H1 (cell line): Measurements from ENCODE around the gene TMEM232. TPM values are rescaled to one million over a fixed set of nuclear protein-coding genes. Genes with fewer than 3 reads are reported as not detected.

Experiments used
- BCL11A ChIP-seq, 2 experiments: IDR thresholded peaks; one replicate each; pipeline ENCODE4 v1.6.1; 2011; ENCODE audit warnings: low read depth in 2 of 2, low read length in 2 of 2, mild to moderate bottlenecking in 2 of 2
- GABPA ChIP-seq: IDR thresholded peaks from 2 replicates; pipeline ENCODE4 v1.6.1; 2011; ENCODE audit warnings: mild to moderate bottlenecking, low read length, moderate library complexity, borderline replicate concordance; ENCODE audit not compliant: insufficient read depth
- KDM1A ChIP-seq: fragments of 200-600, 300-600 bp; sonication (generic); IDR thresholded peaks from 2 replicates; pipeline ENCODE4 v1.7.1; 2016; ENCODE audit warnings: mild to moderate bottlenecking, low read length, borderline replicate concordance
- RXRA ChIP-seq: IDR thresholded peaks from 2 replicates; pipeline ENCODE4 v1.6.1; 2011; ENCODE audit warnings: low read depth, mild to moderate bottlenecking, low read length, moderate library complexity; ENCODE audit not compliant: insufficient read depth
- SIN3A ChIP-seq, 2 experiments: IDR thresholded peaks in 1 of 2; conservative IDR thresholded peaks in 1 of 2; 2 replicates each; pipeline ENCODE4 v1.6.1; 2011 to 2012; ENCODE audit warnings: low read length in 2 of 2, improper control_type of control experiment in 1 of 2, low read depth in 1 of 2, mild to moderate bottlenecking in 1 of 2
- SIRT6 ChIP-seq: IDR thresholded peaks from one replicate; pipeline ENCODE4 v1.7.1; 2012; ENCODE audit warnings: low read length, inconsistent platforms
- TBP ChIP-seq: IDR thresholded peaks from 2 replicates; pipeline ENCODE4 v1.6.1; 2011; ENCODE audit warnings: low read depth, low read length, improper control_type of control experiment
- polyA plus RNA-seq, 7 experiments: library from polyadenylated mRNA; depleted of rRNA in 3 of 7; stranded (reverse) in 5 of 7; unstranded in 2 of 7; fragments of >200 nt in 5 of 7; fragments of 200-250 nt in 2 of 7; gene quantifications; 1 replicate in 5 of 7; 2 replicates in 1 of 7; 4 replicates in 1 of 7; pipeline versions ENCODE4 v1.2.1 to v1.2.3, GENCODE V29; 2011 to 2013; ENCODE audit warnings: missing spikeins in 2 of 7, mixed read lengths in 2 of 7
- total RNA-seq: library from RNA; stranded (reverse); fragmentation: NEBNext Ultra II Directional; extraction: Animal tissue kit (Norgen Biotek cat#: 25700); gene quantifications from 2 replicates; pipeline ENCODE4 v1.2.1, GENCODE V29; 2021
- TF ChIP-seq, protein P1 (sequence below): fragments of 300-600 bp; sonication (generic); IDR thresholded peaks from 2 replicates; pipeline ENCODE4 v1.7.1; 2012; ENCODE audit warnings: low read length, moderate library complexity, mild to moderate bottlenecking, inconsistent platforms; ENCODE audit not compliant: insufficient replicate concordance
- TF ChIP-seq, protein P2 (sequence below): IDR thresholded peaks from 2 replicates; pipeline ENCODE4 v1.6.1; 2011; ENCODE audit warnings: low read length, improper control_type of control experiment
- TF ChIP-seq, protein P3 (sequence below): IDR thresholded peaks from 2 replicates; pipeline ENCODE4 v1.6.1; 2012; ENCODE audit warnings: inconsistent platforms

TMEM232 gene
- total and polyA plus RNA-seq, 2 of the 8 experiments (the other 6 are each of a cell fraction or from before 2014, with no cell fraction given) = 0.38 to 1.3 TPM

DNA sequence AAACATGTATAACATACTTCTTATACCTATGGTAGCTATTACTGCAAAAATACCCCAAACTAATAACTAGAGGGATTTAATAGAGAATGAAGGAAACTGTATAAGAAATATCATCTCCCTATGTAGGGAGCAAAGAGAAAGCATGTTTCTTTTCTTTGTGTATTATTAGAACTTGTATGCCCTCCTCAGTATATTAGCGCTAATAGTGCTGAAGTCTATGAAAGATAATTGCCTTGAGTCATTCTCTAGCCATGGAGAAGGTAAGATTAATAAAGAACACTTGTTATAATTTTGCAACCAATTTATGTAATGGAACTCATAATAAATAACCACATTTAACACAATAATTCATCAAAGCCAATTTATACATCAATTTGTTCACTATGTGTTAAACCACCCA is 329.2 kb downstream of the TMEM232 start (continued):
- TF ChIP-seq, protein P1, sequence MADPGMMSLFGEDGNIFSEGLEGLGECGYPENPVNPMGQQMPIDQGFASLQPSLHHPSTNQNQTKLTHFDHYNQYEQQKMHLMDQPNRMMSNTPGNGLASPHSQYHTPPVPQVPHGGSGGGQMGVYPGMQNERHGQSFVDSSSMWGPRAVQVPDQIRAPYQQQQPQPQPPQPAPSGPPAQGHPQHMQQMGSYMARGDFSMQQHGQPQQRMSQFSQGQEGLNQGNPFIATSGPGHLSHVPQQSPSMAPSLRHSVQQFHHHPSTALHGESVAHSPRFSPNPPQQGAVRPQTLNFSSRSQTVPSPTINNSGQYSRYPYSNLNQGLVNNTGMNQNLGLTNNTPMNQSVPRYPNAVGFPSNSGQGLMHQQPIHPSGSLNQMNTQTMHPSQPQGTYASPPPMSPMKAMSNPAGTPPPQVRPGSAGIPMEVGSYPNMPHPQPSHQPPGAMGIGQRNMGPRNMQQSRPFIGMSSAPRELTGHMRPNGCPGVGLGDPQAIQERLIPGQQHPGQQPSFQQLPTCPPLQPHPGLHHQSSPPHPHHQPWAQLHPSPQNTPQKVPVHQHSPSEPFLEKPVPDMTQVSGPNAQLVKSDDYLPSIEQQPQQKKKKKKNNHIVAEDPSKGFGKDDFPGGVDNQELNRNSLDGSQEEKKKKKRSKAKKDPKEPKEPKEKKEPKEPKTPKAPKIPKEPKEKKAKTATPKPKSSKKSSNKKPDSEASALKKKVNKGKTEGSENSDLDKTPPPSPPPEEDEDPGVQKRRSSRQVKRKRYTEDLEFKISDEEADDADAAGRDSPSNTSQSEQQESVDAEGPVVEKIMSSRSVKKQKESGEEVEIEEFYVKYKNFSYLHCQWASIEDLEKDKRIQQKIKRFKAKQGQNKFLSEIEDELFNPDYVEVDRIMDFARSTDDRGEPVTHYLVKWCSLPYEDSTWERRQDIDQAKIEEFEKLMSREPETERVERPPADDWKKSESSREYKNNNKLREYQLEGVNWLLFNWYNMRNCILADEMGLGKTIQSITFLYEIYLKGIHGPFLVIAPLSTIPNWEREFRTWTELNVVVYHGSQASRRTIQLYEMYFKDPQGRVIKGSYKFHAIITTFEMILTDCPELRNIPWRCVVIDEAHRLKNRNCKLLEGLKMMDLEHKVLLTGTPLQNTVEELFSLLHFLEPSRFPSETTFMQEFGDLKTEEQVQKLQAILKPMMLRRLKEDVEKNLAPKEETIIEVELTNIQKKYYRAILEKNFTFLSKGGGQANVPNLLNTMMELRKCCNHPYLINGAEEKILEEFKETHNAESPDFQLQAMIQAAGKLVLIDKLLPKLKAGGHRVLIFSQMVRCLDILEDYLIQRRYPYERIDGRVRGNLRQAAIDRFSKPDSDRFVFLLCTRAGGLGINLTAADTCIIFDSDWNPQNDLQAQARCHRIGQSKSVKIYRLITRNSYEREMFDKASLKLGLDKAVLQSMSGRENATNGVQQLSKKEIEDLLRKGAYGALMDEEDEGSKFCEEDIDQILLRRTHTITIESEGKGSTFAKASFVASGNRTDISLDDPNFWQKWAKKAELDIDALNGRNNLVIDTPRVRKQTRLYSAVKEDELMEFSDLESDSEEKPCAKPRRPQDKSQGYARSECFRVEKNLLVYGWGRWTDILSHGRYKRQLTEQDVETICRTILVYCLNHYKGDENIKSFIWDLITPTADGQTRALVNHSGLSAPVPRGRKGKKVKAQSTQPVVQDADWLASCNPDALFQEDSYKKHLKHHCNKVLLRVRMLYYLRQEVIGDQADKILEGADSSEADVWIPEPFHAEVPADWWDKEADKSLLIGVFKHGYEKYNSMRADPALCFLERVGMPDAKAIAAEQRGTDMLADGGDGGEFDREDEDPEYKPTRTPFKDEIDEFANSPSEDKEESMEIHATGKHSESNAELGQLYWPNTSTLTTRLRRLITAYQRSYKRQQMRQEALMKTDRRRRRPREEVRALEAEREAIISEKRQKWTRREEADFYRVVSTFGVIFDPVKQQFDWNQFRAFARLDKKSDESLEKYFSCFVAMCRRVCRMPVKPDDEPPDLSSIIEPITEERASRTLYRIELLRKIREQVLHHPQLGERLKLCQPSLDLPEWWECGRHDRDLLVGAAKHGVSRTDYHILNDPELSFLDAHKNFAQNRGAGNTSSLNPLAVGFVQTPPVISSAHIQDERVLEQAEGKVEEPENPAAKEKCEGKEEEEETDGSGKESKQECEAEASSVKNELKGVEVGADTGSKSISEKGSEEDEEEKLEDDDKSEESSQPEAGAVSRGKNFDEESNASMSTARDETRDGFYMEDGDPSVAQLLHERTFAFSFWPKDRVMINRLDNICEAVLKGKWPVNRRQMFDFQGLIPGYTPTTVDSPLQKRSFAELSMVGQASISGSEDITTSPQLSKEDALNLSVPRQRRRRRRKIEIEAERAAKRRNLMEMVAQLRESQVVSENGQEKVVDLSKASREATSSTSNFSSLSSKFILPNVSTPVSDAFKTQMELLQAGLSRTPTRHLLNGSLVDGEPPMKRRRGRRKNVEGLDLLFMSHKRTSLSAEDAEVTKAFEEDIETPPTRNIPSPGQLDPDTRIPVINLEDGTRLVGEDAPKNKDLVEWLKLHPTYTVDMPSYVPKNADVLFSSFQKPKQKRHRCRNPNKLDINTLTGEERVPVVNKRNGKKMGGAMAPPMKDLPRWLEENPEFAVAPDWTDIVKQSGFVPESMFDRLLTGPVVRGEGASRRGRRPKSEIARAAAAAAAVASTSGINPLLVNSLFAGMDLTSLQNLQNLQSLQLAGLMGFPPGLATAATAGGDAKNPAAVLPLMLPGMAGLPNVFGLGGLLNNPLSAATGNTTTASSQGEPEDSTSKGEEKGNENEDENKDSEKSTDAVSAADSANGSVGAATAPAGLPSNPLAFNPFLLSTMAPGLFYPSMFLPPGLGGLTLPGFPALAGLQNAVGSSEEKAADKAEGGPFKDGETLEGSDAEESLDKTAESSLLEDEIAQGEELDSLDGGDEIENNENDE = no peak
- TF ChIP-seq TBP (no peak), KDM1A (no peak), GABPA (no peak), SIRT6 (no peak), RXRA (no peak), SIN3A (conservative IDR thresholded peaks at IDR 0.05 in 1 of 2, IDR thresholded peaks at IDR 0.05 in 1 of 2; ENCODE audit: low read depth in 1 of 2, low read length in 2 of 2) (no peak), BCL11A (IDR thresholded peaks at IDR 0.05; ENCODE audit: low read depth in 2 of 2, low read length in 2 of 2) (no peak)
- TF ChIP-seq, protein P2, sequence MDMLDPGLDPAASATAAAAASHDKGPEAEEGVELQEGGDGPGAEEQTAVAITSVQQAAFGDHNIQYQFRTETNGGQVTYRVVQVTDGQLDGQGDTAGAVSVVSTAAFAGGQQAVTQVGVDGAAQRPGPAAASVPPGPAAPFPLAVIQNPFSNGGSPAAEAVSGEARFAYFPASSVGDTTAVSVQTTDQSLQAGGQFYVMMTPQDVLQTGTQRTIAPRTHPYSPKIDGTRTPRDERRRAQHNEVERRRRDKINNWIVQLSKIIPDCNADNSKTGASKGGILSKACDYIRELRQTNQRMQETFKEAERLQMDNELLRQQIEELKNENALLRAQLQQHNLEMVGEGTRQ = no peak
- TF ChIP-seq, protein P3, sequence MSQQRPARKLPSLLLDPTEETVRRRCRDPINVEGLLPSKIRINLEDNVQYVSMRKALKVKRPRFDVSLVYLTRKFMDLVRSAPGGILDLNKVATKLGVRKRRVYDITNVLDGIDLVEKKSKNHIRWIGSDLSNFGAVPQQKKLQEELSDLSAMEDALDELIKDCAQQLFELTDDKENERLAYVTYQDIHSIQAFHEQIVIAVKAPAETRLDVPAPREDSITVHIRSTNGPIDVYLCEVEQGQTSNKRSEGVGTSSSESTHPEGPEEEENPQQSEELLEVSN = no peak
